T-helper 9 cell (primary cell): ENCODE results near the gene WWOX.

Experiments
- DNase-seq: peaks from one replicate; pipeline ENCODE4 v3.0.0-alpha.2; 2020

The WWOX gene

GRCh38 chr16:78931678-78932077, 832.2 kb downstream of the WWOX start:
- DNase-seq, result no peak

GRCh38 chr16:78932355-78932943, 833.0 kb downstream of the WWOX start:
- DNase-seq, result no peak

GRCh38 chr16:78936060-78936459, 836.6 kb downstream of the WWOX start:
- no peak for DNase-seq

- no peak for DNase-seq
These were observed 840.1 kb downstream of the WWOX start for GRCh38 chr16:78939597-78939996.

GRCh38 chr16:78942625-78943245, 843.3 kb downstream of the WWOX start:
- DNase-seq, result no peak

GRCh38 chr16:78945336-78945735, 845.9 kb downstream of the WWOX start:
- no peak for DNase-seq

- no peak for DNase-seq
These were observed 847.1 kb downstream of the WWOX start for GRCh38 chr16:78946556-78946955.

- no peak for DNase-seq
These were observed 851.3 kb downstream of the WWOX start for GRCh38 chr16:78950768-78951167.

- DNase-seq, result no peak
These were observed 853.2 kb downstream of the WWOX start for GRCh38 chr16:78952630-78953029.

- no peak for DNase-seq
These were observed 854.1 kb downstream of the WWOX start for GRCh38 chr16:78953526-78953925.

GRCh38 chr16:78955206-78955605, 855.8 kb downstream of the WWOX start:
- DNase-seq, result no peak

- DNase-seq, result no peak
These were observed 857.4 kb downstream of the WWOX start for GRCh38 chr16:78956859-78957258.

GRCh38 chr16:78957317-78958100, 858.1 kb downstream of the WWOX start:
- DNase-seq, result no peak

GRCh38 chr16:78961464-78961863, 862.0 kb downstream of the WWOX start:
- DNase-seq, result no peak

GRCh38 chr16:78962457-78962929, 863.0 kb downstream of the WWOX start:
- no peak for DNase-seq

GRCh38 chr16:78967948-78968347, 868.5 kb downstream of the WWOX start:
- DNase-seq, result no peak

- DNase-seq, result no peak
These were observed 870.3 kb downstream of the WWOX start for GRCh38 chr16:78969721-78970120.

- no peak for DNase-seq
These were observed 871.2 kb downstream of the WWOX start for GRCh38 chr16:78970650-78971049.

GRCh38 chr16:78972006-78972405, 872.6 kb downstream of the WWOX start:
- DNase-seq, result no peak

GRCh38 chr16:78972986-78973385, 873.5 kb downstream of the WWOX start:
- no peak for DNase-seq

- DNase-seq, result no peak
These were observed 876.8 kb downstream of the WWOX start for GRCh38 chr16:78976212-78976611.

GRCh38 chr16:78980825-78981224, 881.4 kb downstream of the WWOX start:
- DNase-seq, result no peak

GRCh38 chr16:78982096-78982744, 882.8 kb downstream of the WWOX start:
- no peak for DNase-seq

GRCh38 chr16:78984324-78984723, 884.9 kb downstream of the WWOX start:
- DNase-seq, result no peak
